OCI-LY3 (cell line): Measurements from ENCODE around the gene PAQR3.

ENCODE experiments used
- CTCF ChIP-seq: fragments of 200-600, 300-600 bp; sonication (generic); IDR thresholded peaks from 2 replicates; pipeline ENCODE4 v1.5.1; 2014; ENCODE audit warnings: antibody characterized with exemption, low read length, low read depth
- EZH2phosphoT487 ChIP-seq: fragments of 200-600 bp; shearing (Covaris generic); IDR thresholded peaks from 2 replicates; pipeline ENCODE4 v1.6.1; 2018; ENCODE audit warnings: antibody characterized with exemption, mixed run types, low read depth

- TF ChIP-seq CTCF (no peak), EZH2phosphoT487 (no peak)
Observed at GRCh38 chr4:78938474-78938867, 767 bp downstream of the PAQR3 start.
